ENCODE measurements around the gene ZNF248.

GRCh38 chr10:37812290-37812689 lies 45.1 kb downstream of the ZNF248 start:
- no peak for TF ChIP-seq EZH2 (IDR thresholded peaks at IDR 0.05; ENCODE audit: borderline replicate concordance, insufficient read depth, low read depth, low read length, poor library complexity, severe bottlenecking)
- TF ChIP-seq CTCF (IDR thresholded peaks at IDR 0.05) = no peak

Data from B cell (primary cell).